OCI-LY7 (cell line): ENCODE measurements around the gene SASH3.

ENCODE experiments used
- CTCF ChIP-seq: fragments of 200-600 bp; sonication (generic); conservative IDR thresholded peaks from 2 replicates; pipeline ENCODE4 v1.5.1; 2014; ENCODE audit warnings: mild to moderate bottlenecking, antibody characterized with exemption, low read length, moderate library complexity, mixed read lengths
- EZH2phosphoT487 ChIP-seq: fragments of 200-600 bp; sonication (generic); IDR thresholded peaks from 2 replicates; pipeline ENCODE4 v1.6.1; 2018; ENCODE audit warnings: low read depth, borderline replicate concordance, mild to moderate bottlenecking, mixed run types, antibody characterized with exemption, low read length, moderate library complexity, mixed read lengths

- TF ChIP-seq CTCF, result no peak
- no peak for TF ChIP-seq EZH2phosphoT487
Observed at GRCh38 chrX:129761596-129761995, 18.2 kb upstream of the SASH3 start.
